K562 (cell line): ENCODE measurements around the gene PPL. TPM values are rescaled to one million over a fixed set of nuclear protein-coding genes. Genes with fewer than 3 reads are reported as not detected.

Experiments used
- CCNT2 ChIP-seq: IDR thresholded peaks from 2 replicates; pipeline ENCODE4 v1.6.1; 2011; ENCODE audit warnings: borderline replicate concordance, low read depth, mild to moderate bottlenecking, moderate library complexity, mixed read lengths, low read length; ENCODE audit not compliant: insufficient read length; ENCODE audit errors: extremely low read depth
- CREB5 ChIP-seq: fragments of 250-450 bp; sonication (Bioruptor Pico); IDR thresholded peaks from 2 replicates; pipeline ENCODE4 v1.5.0; 2020; ENCODE audit warnings: mild to moderate bottlenecking
- ETS1 ChIP-seq: conservative IDR thresholded peaks from 2 replicates; pipeline ENCODE4 v1.6.1; 2011; ENCODE audit warnings: low read depth, mild to moderate bottlenecking, low read length; ENCODE audit not compliant: control insufficient read depth
- EWSR1 ChIP-seq: fragments of 450-650 bp; IDR thresholded peaks from 2 replicates; pipeline ENCODE4 v1.6.1; 2018; ENCODE audit warnings: borderline replicate concordance, mild to moderate bottlenecking, low read depth, moderate library complexity; ENCODE audit not compliant: partially characterized antibody
- HMBOX1 ChIP-seq: sonication (generic); IDR thresholded peaks from 2 replicates; pipeline ENCODE4 v1.6.1; 2016
- IRF9 ChIP-seq: fragments of 450-650 bp; IDR thresholded peaks from 2 replicates; pipeline ENCODE4 v1.6.1; 2016; ENCODE audit warnings: missing biosample characterization, missing genetic modification characterization
- NFXL1 ChIP-seq: fragments of 450-650 bp; formaldehyde crosslinking; IDR thresholded peaks from 2 replicates; pipeline ENCODE4 v1.4.0; 2021; ENCODE audit warnings: mild to moderate bottlenecking
- PATZ1 ChIP-seq: fragments of 250-450 bp; sonication (Bioruptor Pico); IDR thresholded peaks from 2 replicates; pipeline ENCODE4 v1.5.0; 2020; ENCODE audit warnings: mild to moderate bottlenecking, borderline replicate concordance
- SETDB1 ChIP-seq: IDR thresholded peaks from one replicate; pipeline ENCODE4 v1.6.1; 2012; ENCODE audit warnings: low read length, control low read depth, inconsistent platforms
- TAL1 ChIP-seq: fragments of 450-650 bp; IDR thresholded peaks from 2 replicates; pipeline ENCODE4 v1.6.1; 2016; ENCODE audit warnings: mild to moderate bottlenecking
- TRIM24 ChIP-seq, 2 experiments: fragments of 450-650 bp; IDR thresholded peaks; 2 replicates each; pipeline ENCODE4 v1.6.1; 2016
- ZC3H11A ChIP-seq: IDR thresholded peaks from 2 replicates; pipeline ENCODE4 v1.6.1; 2012; ENCODE audit warnings: low read depth, low read length, improper control_type of control experiment
- ZFP36 ChIP-seq: fragments of 150-350 bp; IDR thresholded peaks from 2 replicates; pipeline ENCODE4 v1.6.1; 2018; ENCODE audit warnings: low read length, low read depth; ENCODE audit not compliant: partially characterized antibody
- ZNF143 ChIP-seq: sonication (generic); formaldehyde crosslinking; IDR thresholded peaks from 2 replicates; pipeline ENCODE4 v1.9.0; 2022; ENCODE audit warnings: mild to moderate bottlenecking, missing genetic modification reagents
- ZNF324 ChIP-seq: fragments of 250-450 bp; sonication (Bioruptor Pico); IDR thresholded peaks from 2 replicates; pipeline ENCODE4 v1.4.0; 2020; ENCODE audit warnings: mild to moderate bottlenecking
- ZNF354B ChIP-seq: fragments of 250-450 bp; sonication (Bioruptor Pico); IDR thresholded peaks from 2 replicates; pipeline ENCODE4 v1.4.0; 2020
- ZNF707 ChIP-seq: fragments of 250-450 bp; sonication (Bioruptor Pico); conservative IDR thresholded peaks from 2 replicates; pipeline ENCODE4 v1.8.0; 2022; ENCODE audit warnings: inconsistent platforms, mild to moderate bottlenecking, moderate library complexity
- ZNF778 ChIP-seq: fragments of 450-650 bp; formaldehyde crosslinking; IDR thresholded peaks from 2 replicates; pipeline ENCODE4 v1.4.0; 2020; ENCODE audit warnings: mild to moderate bottlenecking, moderate library complexity
- polyA plus RNA-seq, 8 experiments: library from polyadenylated mRNA; depleted of rRNA in 4 of 8; stranded (reverse) in 5 of 8; unstranded in 3 of 8; fragments of >200 nt; fragmentation: Nextera tagmentation in 2 of 8; fragmentation: Illumina TruSeq in 1 of 8; extraction: Ambion mirVana in 2 of 8; extraction: Trizol in 1 of 8; gene quantifications; 2 replicates each; pipeline versions ENCODE4 v1.2.1 to v1.2.3, GENCODE V29; 2011 to 2014; ENCODE audit warnings: inconsistent platforms in 1 of 8, missing spikeins in 1 of 8
- total RNA-seq, 7 experiments: library from RNA; depleted of rRNA in 6 of 7; stranded (reverse); fragments of >200 nt in 6 of 7; fragmentation: Illumina TruSeq in 2 of 7; extraction: Trizol in 2 of 7; gene quantifications; 2 replicates each; pipeline versions ENCODE4 v1.2.1 to v1.2.3, GENCODE V29; 2011 to 2021; ENCODE audit warnings: low replicate concordance in 1 of 7

PPL gene
- total and polyA plus RNA-seq, 9 of the 15 experiments (the other 6 are each of a cell fraction or from before 2014, with no cell fraction given): 0.01 to 0.15 (median 0.07) TPM; not detected in 3

- TF ChIP-seq ETS1 (peak; percentile 54; the same call in 1 of the 2 replicates), EWSR1 (no peak), ZNF324 (no peak), ZNF354B (CRISPR knock-in tag) (no peak), PATZ1 (CRISPR knock-in tag) (no peak), HMBOX1 (no peak), ZNF707 (CRISPR knock-in tag) (no peak), SETDB1 (no peak), ZNF143 (CRISPR knock-in tag) (peak; percentile 73), CCNT2 (peak; percentile 72), TAL1 (no peak), NFXL1 (CRISPR knock-in tag) (no peak), IRF9 (no peak), ZC3H11A (no peak), ZNF778 (CRISPR knock-in tag) (no peak), TRIM24 (IDR thresholded peaks at IDR 0.05) (no peak), CREB5 (CRISPR knock-in tag) (no peak), ZFP36 (no peak)
Measured at GRCh38 chr16:4846901-4847773, 89.8 kb downstream of the PPL start, which contains the start of the genes GLYR1 and UBN1 (continued).
